BJ (cell line): ENCODE data around the gene DPYD. TPM values are rescaled to one million over a fixed set of nuclear protein-coding genes. Genes with fewer than 3 reads are reported as not detected.

ENCODE experiments used
- CTCF ChIA-PET: fragments of 350-600 bp; formaldehyde crosslinking; extraction: SDS; loops from one replicate; lab custom pipeline; 2021; ENCODE audit warnings: antibody characterized with exemption, inconsistent platforms; lab: Yijun Ruan, JAX
- POLR2A ChIA-PET: fragments of 300-600 bp; sonication (Branson Sonifier 250); formaldehyde crosslinking; extraction: SDS; loops from one replicate; lab custom pipeline; 2021; ENCODE audit warnings: antibody characterized with exemption; lab: Charles Lee
- DNase-seq: peaks from one replicate; pipeline ENCODE4 v3.0.0-alpha.2; 2011; ENCODE audit warnings: low read depth
- H3K27me3 ChIP-seq: 2 replicates; pipeline ENCODE4 v1.6.0; 2011; ENCODE audit warnings: low read length; ENCODE audit not compliant: control insufficient read depth, insufficient read depth
- H3K36me3 ChIP-seq: 2 replicates; pipeline ENCODE4 v1.5.1; 2011; ENCODE audit warnings: low read length; ENCODE audit not compliant: control insufficient read depth, insufficient read depth
- H3K4me3 ChIP-seq: 2 replicates; pipeline ENCODE4 v1.5.1; 2011; ENCODE audit warnings: low read depth, mild to moderate bottlenecking, control low read depth, low read length
- CTCF ChIP-seq: IDR thresholded peaks from 2 replicates; pipeline ENCODE4 v1.5.1; 2011; ENCODE audit warnings: low read depth, mild to moderate bottlenecking, control low read depth, inconsistent platforms, low read length, moderate library complexity; ENCODE audit not compliant: insufficient read depth
- polyA plus RNA-seq: library from polyadenylated mRNA; depleted of rRNA; stranded (reverse); fragments of >200 nt; gene quantifications from 2 replicates; pipeline ENCODE4 v1.2.3, GENCODE V29; 2011

The DPYD gene
- polyA plus RNA-seq, 1 experiment, result 13.1 TPM

- H3K36me3 ChIP-seq, result no peaks in the 10 kb centered on the region
- no peak for TF ChIP-seq CTCF
- H3K4me3 ChIP-seq, result no peak overlapping the region
- no peak for DNase-seq
- POLR2A ChIA-PET, result no interaction called here
- H3K27me3 ChIP-seq, result no peaks in the 10 kb centered on the region
- CTCF ChIA-PET, result interaction anchor here (0.5 kb wide), 1 partner anchor 67 kb away, joined by 3 read pairs; no protein-coding TSS in a partner anchor
These were observed 150.5 kb downstream of the DPYD start for GRCh38 chr1:97770376-97770775.

- H3K4me3 ChIP-seq, result no peak overlapping the region
- H3K27me3 ChIP-seq, result no peaks in the 10 kb centered on the region
- TF ChIP-seq CTCF, result no peak
- DNase-seq, result no peak
- ChIA-PET CTCF (no interaction called here), POLR2A (no interaction called here)
- H3K36me3 ChIP-seq, result no peaks in the 10 kb centered on the region
These were observed 153.5 kb downstream of the DPYD start for GRCh38 chr1:97767381-97767780.

DNA sequence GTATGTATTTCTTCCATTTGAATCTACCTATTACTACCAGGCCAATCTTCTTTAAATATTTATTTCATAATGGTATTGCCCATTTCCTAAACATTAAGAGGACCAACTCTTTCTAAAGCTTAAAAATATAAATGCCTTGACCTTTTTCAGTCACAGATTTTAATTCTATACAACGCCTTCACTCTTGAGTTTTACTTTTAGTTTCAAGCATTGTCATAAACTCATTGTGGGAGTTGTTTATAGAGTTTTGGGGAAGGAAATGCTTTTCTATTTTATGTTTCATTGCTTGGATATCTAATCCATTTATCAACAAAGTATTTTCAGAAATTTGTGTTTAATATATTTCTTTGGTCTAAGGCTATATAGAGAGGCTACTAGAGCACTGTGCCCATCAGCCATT lies 155.8 kb downstream of the DPYD start:
- Histone ChIP-seq H3K36me3 (no peaks in the 10 kb centered on the region), H3K27me3 (no peaks in the 10 kb centered on the region), H3K4me3 (no peak overlapping the region)
- DNase-seq, result no peak
- TF ChIP-seq CTCF, result no peak
- ChIA-PET CTCF (no interaction called here), POLR2A (no interaction called here)

GRCh38 chr1:97761637-97762036 lies 159.2 kb downstream of the DPYD start:
- no peak overlapping the region for H3K4me3 ChIP-seq
- ChIA-PET CTCF (interaction anchor here (1.8 kb wide), 1 partner anchor 518 kb away, joined by 3 read pairs; no protein-coding TSS in a partner anchor), POLR2A (no interaction called here)
- no peaks in the 10 kb centered on the region for H3K27me3 ChIP-seq
- no peak for DNase-seq
- no peak for TF ChIP-seq CTCF
- no peaks in the 10 kb centered on the region for H3K36me3 ChIP-seq

GRCh38 chr1:97759078-97759477 lies 161.8 kb downstream of the DPYD start:
- DNase-seq, result no peak
- Histone ChIP-seq H3K4me3 (no peak overlapping the region), H3K36me3 (no peaks in the 10 kb centered on the region), H3K27me3 (no peaks in the 10 kb centered on the region)
- ChIA-PET POLR2A (interaction anchor here (0.6 kb wide), 1 partner anchor 38 kb away, joined by 4 read pairs; no protein-coding TSS in a partner anchor), CTCF (interaction anchor here (1.1 kb wide), 1 partner anchor 17 kb away, joined by 3 read pairs; no protein-coding TSS in a partner anchor)
- no peak for TF ChIP-seq CTCF
